DND-41 (cell line): Measurements from ENCODE around the gene TGOLN2.

ENCODE experiments used
- CTCF ChIP-seq: IDR thresholded peaks from 2 replicates; pipeline ENCODE4 v1.5.1; 2012; ENCODE audit warnings: borderline replicate concordance, low read length, moderate library complexity, mild to moderate bottlenecking; ENCODE audit not compliant: poor library complexity, severe bottlenecking; ENCODE audit errors: extremely low read depth
- EZH2 ChIP-seq: IDR thresholded peaks from 3 replicates; pipeline ENCODE4 v1.6.1; 2012; ENCODE audit warnings: borderline replicate concordance, low read depth, mild to moderate bottlenecking, moderate library complexity, low read length, inconsistent platforms; ENCODE audit not compliant: severe bottlenecking

- no peak for TF ChIP-seq CTCF
- no peak for TF ChIP-seq EZH2
These were observed 49.3 kb upstream of the TGOLN2 start for GRCh38 chr2:85377083-85377482.
